ENCODE measurements around the gene RRAS. TPM values are rescaled to one million over a fixed set of nuclear protein-coding genes. Genes with fewer than 3 reads are reported as not detected.

Gene RRAS
- total RNA-seq, 5 donors from 2014 or later (not counting 1 experiment from before 2014, with no cell fraction given): 8.5 to 15.4 (median 13.0) TPM

- H3K27ac Mint-ChIP-seq: peak overlapping the region; percentile 89 to 93
- ATAC-seq (replicated peaks in 1 of 4) (no peak), DNase-seq (no peak)
- H3K9me3 ChIP-seq: no peaks in the 10 kb centered on the region
- H3K4me1 Mint-ChIP-seq: peaks cover 63 to 77% (median 72%) of the 10 kb centered on the region in 3 donors
- H3K9me3 Mint-ChIP-seq: no peaks in the 10 kb centered on the region
- peaks cover 16 to 63% of the 10 kb centered on the region in 2 experiments for H3K4me1 ChIP-seq (ENCODE audit: control insufficient read depth in 1 of 2, extremely low read depth in 1 of 2, insufficient read depth in 2 of 2, low read length in 2 of 2)
- no peaks in the 10 kb centered on the region for H3K27me3 ChIP-seq (replicated peaks in 1 of 2; ENCODE audit: control insufficient read depth in 2 of 2, extremely low read depth in 1 of 2, insufficient read depth in 2 of 2, low read length in 1 of 2)
- CTCF ChIA-PET: interaction anchor here in 1 of 2 donors (0.5 to 1.2 kb wide), 5 partner anchors 22 to 802 kb away, joined by 3 to 6 read pairs (median 4); no protein-coding TSS in a partner anchor
- H3K27ac ChIP-seq (ENCODE audit: low read length): peak overlapping the region; percentile 91
- H3K36me3 ChIP-seq (ENCODE audit: control insufficient read depth in 2 of 2, extremely low read depth in 1 of 2, insufficient read depth in 1 of 2, low read length in 1 of 2): peaks cover 14 to 23% of the 10 kb centered on the region in 2 donors
- H3K27me3 Mint-ChIP-seq: no peaks in the 10 kb centered on the region
- peak overlapping the region; percentile 88 to 96 (median 95) for H3K4me3 Mint-ChIP-seq
- WGBS (ENCODE audit: insufficient coverage): 15% methylated on average over 2 of the region's 5 CpGs
- POLR2A ChIA-PET: interaction anchor here in 1 of 2 donors (0.5 to 0.6 kb wide), 2 partner anchors 80 to 140 kb away, joined by 4 read pairs; no protein-coding TSS in a partner anchor
- H3K4me3 ChIP-seq (ENCODE audit: control insufficient read depth in 1 of 2, extremely low read depth in 1 of 2, low read length in 1 of 2): peak overlapping the region; percentile 94 to 96
- H3K36me3 Mint-ChIP-seq: peaks cover 8% of the 10 kb centered on the region
Observed at GRCh38 chr19:49642492-49643035, 2.6 kb upstream of the RRAS start.

GRCh38 chr19:49641688-49642491 is 1.9 kb upstream of the RRAS start, which contains the start of gene SCAF1:
TSS of gene SCAF1 (plus strand) at chr19:49642209. CDS start at chr19:49645027, 2,818 bp downstream.
- H3K4me1 ChIP-seq (ENCODE audit: control insufficient read depth in 1 of 2, extremely low read depth in 1 of 2, insufficient read depth in 2 of 2, low read length in 2 of 2): peaks cover 16 to 63% of the 10 kb centered on the region in 2 experiments
- H3K27ac Mint-ChIP-seq: peak within 1 kb of the TSS; percentile 97
- H3K36me3 ChIP-seq (ENCODE audit: control insufficient read depth in 2 of 2, extremely low read depth in 1 of 2, insufficient read depth in 1 of 2, low read length in 1 of 2): peaks cover 7 to 19% of the 10 kb centered on the region in 2 donors
- H3K4me3 Mint-ChIP-seq: peak within 1 kb of the TSS; percentile 88 to 96 (median 95)
- H3K4me3 ChIP-seq (ENCODE audit: control insufficient read depth in 1 of 2, extremely low read depth in 1 of 2, low read length in 1 of 2): peak within 1 kb of the TSS; percentile 94 to 96
- CTCF ChIA-PET: interaction anchor here in 1 of 2 donors (0.5 to 1.2 kb wide), 8 partner anchors 22 to 801 kb away, joined by 3 to 6 read pairs (median 3); partner anchors contain the start of genes BCL2L12 and IRF3
- no peaks in the 10 kb centered on the region for H3K27me3 Mint-ChIP-seq
- no peaks in the 10 kb centered on the region for H3K27me3 ChIP-seq (replicated peaks in 1 of 2; ENCODE audit: control insufficient read depth in 2 of 2, extremely low read depth in 1 of 2, insufficient read depth in 2 of 2, low read length in 1 of 2)
- peaks cover 2% of the 10 kb centered on the region for H3K36me3 Mint-ChIP-seq
- peak; percentile 96 to 100 (median 99) for DNase-seq
- H3K9me3 Mint-ChIP-seq: no peaks in the 10 kb centered on the region
- peak; percentile 68 to 73 (median 72) for ATAC-seq (replicated peaks in 1 of 4)
- 0% methylated on average over 77 of the region's 87 CpGs for WGBS (ENCODE audit: insufficient coverage)
- POLR2A ChIA-PET: interaction anchor here in 1 of 2 donors (0.5 to 0.6 kb wide), 4 partner anchors 32 to 139 kb away, joined by 3 to 4 read pairs (median 4); partner anchors contain the start of gene NOSIP
- no peaks in the 10 kb centered on the region for H3K9me3 ChIP-seq
- peak within 1 kb of the TSS; percentile 92 for H3K27ac ChIP-seq (ENCODE audit: low read length)
- H3K4me1 Mint-ChIP-seq: peaks cover 63 to 76% (median 76%) of the 10 kb centered on the region in 3 donors

GRCh38 chr19:49639401-49640112 is 386 bp downstream of the RRAS start:
- H3K27ac Mint-ChIP-seq: peak overlapping the region; percentile 28 to 67
- peak overlapping the region; percentile 46 for H3K27ac ChIP-seq (ENCODE audit: low read length)
- no peaks in the 10 kb centered on the region for H3K27me3 ChIP-seq (replicated peaks in 1 of 2; ENCODE audit: control insufficient read depth in 2 of 2, extremely low read depth in 1 of 2, insufficient read depth in 2 of 2, low read length in 1 of 2)
- no peaks in the 10 kb centered on the region for H3K9me3 Mint-ChIP-seq
- no peaks in the 10 kb centered on the region for H3K9me3 ChIP-seq
- ATAC-seq (replicated peaks in 1 of 4) (no peak), DNase-seq (peak in 3 of 35 experiments; percentile 7 to 32 (median 14))
- peaks cover 52 to 65% (median 63%) of the 10 kb centered on the region in 3 donors for H3K4me1 Mint-ChIP-seq
- H3K4me1 ChIP-seq (ENCODE audit: control insufficient read depth in 1 of 2, extremely low read depth in 1 of 2, insufficient read depth in 2 of 2, low read length in 2 of 2): peaks cover 16 to 51% of the 10 kb centered on the region in 2 experiments
- WGBS (ENCODE audit: insufficient coverage): 12% methylated on average over 22 of the region's 31 CpGs
- H3K36me3 ChIP-seq (ENCODE audit: control insufficient read depth in 2 of 2, extremely low read depth in 1 of 2, insufficient read depth in 1 of 2, low read length in 1 of 2): peaks cover 0 to 3% of the 10 kb centered on the region in 2 donors
- ChIA-PET CTCF (interaction anchor here in 1 of 2 donors (0.5 to 3.0 kb wide), 12 partner anchors 22 to 1305 kb away, joined by 3 to 30 read pairs (median 4); partner anchors contain the start of genes BCL2L12, IRF3, PRMT1 and PRR12), POLR2A (interaction anchor here (0.5 to 1.4 kb wide), 8 partner anchors 24 to 513 kb away, joined by 3 to 10 read pairs (median 5); partner anchors contain the start of genes IRF3 (in 1 of the 2), MED25 (in 1 of the 2) and NUP62 (in 1 of the 2))
- no peaks in the 10 kb centered on the region for H3K27me3 Mint-ChIP-seq
- H3K36me3 Mint-ChIP-seq: no peaks in the 10 kb centered on the region
- H3K4me3 ChIP-seq (ENCODE audit: control insufficient read depth in 1 of 2, extremely low read depth in 1 of 2, low read length in 1 of 2): peak overlapping the region; percentile 68 to 72
- H3K4me3 Mint-ChIP-seq: peak overlapping the region; percentile 88 to 96 (median 95)

GRCh38 chr19:49637821-49638738 is 1.9 kb downstream of the RRAS start:
- no peaks in the 10 kb centered on the region for H3K36me3 Mint-ChIP-seq
- H3K27ac Mint-ChIP-seq: peak overlapping the region; percentile 56 to 75
- H3K27me3 Mint-ChIP-seq: no peaks in the 10 kb centered on the region
- H3K27ac ChIP-seq (ENCODE audit: low read length): no peak overlapping the region
- no peaks in the 10 kb centered on the region for H3K9me3 Mint-ChIP-seq
- ChIA-PET POLR2A (no interaction called here), CTCF (interaction anchor here in 1 of 2 donors (3.0 kb wide), 1 partner anchor 39 kb away, joined by 26 read pairs; the partner anchor contains the start of gene PRMT1)
- no peak overlapping the region for H3K4me3 ChIP-seq (ENCODE audit: control insufficient read depth in 1 of 2, extremely low read depth in 1 of 2, low read length in 1 of 2)
- DNase-seq (no peak), ATAC-seq (replicated peaks in 1 of 4) (no peak)
- H3K4me1 Mint-ChIP-seq: peaks cover 38 to 50% (median 48%) of the 10 kb centered on the region in 3 donors
- H3K4me3 Mint-ChIP-seq: peak overlapping the region; percentile 38 to 96 (median 49)
- peaks cover 12 to 43% of the 10 kb centered on the region in 2 experiments for H3K4me1 ChIP-seq (ENCODE audit: control insufficient read depth in 1 of 2, extremely low read depth in 1 of 2, insufficient read depth in 2 of 2, low read length in 2 of 2)
- 33% methylated on average over 9 of the region's 19 CpGs for WGBS (ENCODE audit: insufficient coverage)
- H3K27me3 ChIP-seq (replicated peaks in 1 of 2; ENCODE audit: control insufficient read depth in 2 of 2, extremely low read depth in 1 of 2, insufficient read depth in 2 of 2, low read length in 1 of 2): no peaks in the 10 kb centered on the region
- H3K36me3 ChIP-seq (ENCODE audit: control insufficient read depth in 2 of 2, extremely low read depth in 1 of 2, insufficient read depth in 1 of 2, low read length in 1 of 2): no peaks in the 10 kb centered on the region
- no peaks in the 10 kb centered on the region for H3K9me3 ChIP-seq

- Histone ChIP-seq H3K4me3 (ENCODE audit: control insufficient read depth in 1 of 2, extremely low read depth in 1 of 2, low read length in 1 of 2) (no peak overlapping the region), H3K27ac (ENCODE audit: low read length) (no peak overlapping the region), H3K27me3 (replicated peaks in 1 of 2; ENCODE audit: control insufficient read depth in 2 of 2, extremely low read depth in 1 of 2, insufficient read depth in 2 of 2, low read length in 1 of 2) (no peaks in the 10 kb centered on the region), H3K36me3 (ENCODE audit: control insufficient read depth in 2 of 2, extremely low read depth in 1 of 2, insufficient read depth in 1 of 2, low read length in 1 of 2) (no peaks in the 10 kb centered on the region), H3K4me1 (ENCODE audit: control insufficient read depth in 1 of 2, extremely low read depth in 1 of 2, insufficient read depth in 2 of 2, low read length in 2 of 2) (peaks cover 7 to 31% of the 10 kb centered on the region in 2 experiments), H3K9me3 (no peaks in the 10 kb centered on the region)
- Mint-ChIP-seq H3K36me3 (no peaks in the 10 kb centered on the region), H3K4me3 (no peak overlapping the region), H3K27ac (peak overlapping the region in 1 of 2 donors; percentile 70), H3K27me3 (no peaks in the 10 kb centered on the region), H3K4me1 (peaks cover 26 to 38% (median 38%) of the 10 kb centered on the region in 3 donors), H3K9me3 (no peaks in the 10 kb centered on the region)
- 81% methylated on average over 27 of the region's 30 CpGs for WGBS (ENCODE audit: insufficient coverage)
- ATAC-seq (replicated peaks in 1 of 4): no peak
- ChIA-PET CTCF (no interaction called here), POLR2A (no interaction called here)
- DNase-seq: no peak
Observed at GRCh38 chr19:49636233-49636932, 3.6 kb downstream of the RRAS start.

Measured in T-cell (primary cell).